Middle frontal gyrus (tissue), 1 donor: ENCODE data around the gene CYB5D1.
A peak's percentile ranks its signal among the peaks of the same experiment; 100 is the strongest.

Experiments used
- DNase-seq: peaks from one replicate; pipeline ENCODE4 v3.0.0-alpha.2; 2015; ENCODE audit warnings: low spot score; ENCODE audit errors: extremely low spot score

Gene CYB5D1

DNA sequence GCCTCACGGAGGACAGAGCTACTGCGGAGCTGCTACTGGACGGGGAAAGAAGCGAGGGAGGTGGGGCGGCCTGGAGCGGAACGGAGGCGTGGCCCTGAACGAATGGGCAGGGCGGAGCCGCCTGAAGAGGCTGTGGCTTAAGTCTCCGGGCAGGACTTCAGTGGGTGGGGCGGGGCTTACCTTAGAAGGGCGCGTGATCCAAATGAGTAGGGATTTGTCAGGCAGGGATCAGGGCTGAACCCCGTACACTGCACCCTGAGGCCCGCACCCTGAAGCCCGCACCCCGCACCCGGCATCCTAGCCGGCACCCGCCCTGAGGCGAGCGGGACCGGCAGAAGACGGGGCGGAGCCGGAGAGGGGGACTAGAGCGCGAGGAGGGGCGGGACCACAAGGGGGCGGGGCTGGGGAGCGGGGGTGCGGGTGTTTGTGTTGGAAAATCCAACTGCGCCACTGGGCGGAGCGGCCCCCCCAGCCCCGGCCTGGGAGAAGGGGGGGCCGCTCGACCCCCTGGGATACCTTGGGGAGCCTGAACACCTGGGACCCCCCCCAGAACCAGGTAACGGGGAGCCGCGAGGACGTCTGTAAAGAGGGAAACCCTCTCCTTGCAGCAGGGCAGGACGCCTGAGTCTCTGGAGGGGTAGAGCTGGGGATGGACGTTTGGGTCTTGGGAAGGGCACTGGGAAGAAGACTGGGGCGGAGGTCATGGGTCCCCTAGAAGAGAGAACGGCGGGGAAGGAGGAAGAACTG lies 23.8 kb upstream of the CYB5D1 start, which contains the start of gene KDM6B:
Gene KDM6B, plus strand, starts transcription at position 423 of the 747 bp plus-strand sequence. CDS start 11,338 bp downstream, outside the sequence.
- DNase-seq = peak; percentile 72

DNA sequence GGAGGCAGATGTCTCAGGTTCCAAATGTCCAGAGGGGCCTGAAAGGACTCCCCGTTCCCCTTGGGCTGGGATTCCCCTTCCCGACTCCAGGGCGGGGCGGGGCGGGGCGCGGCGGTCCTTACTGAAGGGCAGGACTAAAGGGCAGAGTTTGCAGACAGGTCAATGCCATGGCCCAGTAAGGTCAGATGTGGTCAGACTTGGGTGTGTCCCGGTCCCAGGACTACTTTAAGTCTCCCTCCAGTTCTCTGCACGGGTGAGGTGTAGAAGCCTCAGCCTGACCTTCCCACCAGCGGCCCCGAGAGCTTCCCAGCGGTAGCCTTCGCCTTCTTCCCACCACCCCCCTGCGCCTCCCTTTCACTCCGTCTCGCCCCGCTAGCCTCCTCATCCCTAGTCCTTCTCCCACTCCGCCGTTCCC lies 23.3 kb upstream of the CYB5D1 start:
- peak; percentile 2 for DNase-seq

DNA sequence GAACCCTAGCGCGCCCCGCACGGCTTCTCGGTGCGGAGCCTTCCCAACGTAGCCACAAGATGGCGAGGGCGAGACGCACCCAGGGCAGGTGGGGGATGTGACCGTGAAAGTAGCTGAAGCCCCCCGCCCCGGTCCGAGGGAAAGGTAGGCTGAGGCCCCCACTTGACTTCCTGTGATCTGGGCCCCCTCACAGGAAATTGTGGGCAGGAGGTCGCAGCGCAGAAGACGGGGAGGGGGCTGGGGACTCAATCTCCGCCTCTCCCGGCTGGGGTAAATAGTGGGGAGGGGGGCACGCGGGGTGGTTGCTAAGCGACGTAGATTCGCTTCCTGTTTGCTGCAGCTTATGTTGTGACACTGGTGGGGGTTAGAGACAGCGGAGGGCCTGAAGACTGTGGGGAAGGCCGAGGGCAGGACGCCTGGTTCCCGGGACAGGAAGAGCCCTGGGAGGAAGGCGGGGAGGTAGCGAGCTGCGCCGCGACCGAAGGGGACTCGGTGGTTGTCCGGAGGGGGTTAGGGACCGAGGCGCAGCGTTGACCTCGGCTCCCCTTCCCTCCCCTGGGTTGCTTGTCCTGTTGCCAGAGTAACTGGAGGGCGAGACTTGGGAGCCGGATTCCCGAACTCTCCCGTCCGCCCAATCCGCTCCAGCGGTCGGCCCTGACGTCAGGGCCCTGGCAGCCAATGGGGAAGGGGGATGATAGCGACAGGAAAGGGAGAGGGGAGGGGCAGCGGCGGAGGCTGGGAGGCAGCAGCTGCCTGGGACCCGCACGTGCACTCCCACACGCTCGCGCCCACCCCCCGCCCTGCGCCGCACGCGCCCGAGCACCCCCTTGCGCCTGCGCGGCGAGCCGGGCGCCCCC lies 22.6 kb upstream of the CYB5D1 start:
- DNase-seq = peak; percentile 96

DNA sequence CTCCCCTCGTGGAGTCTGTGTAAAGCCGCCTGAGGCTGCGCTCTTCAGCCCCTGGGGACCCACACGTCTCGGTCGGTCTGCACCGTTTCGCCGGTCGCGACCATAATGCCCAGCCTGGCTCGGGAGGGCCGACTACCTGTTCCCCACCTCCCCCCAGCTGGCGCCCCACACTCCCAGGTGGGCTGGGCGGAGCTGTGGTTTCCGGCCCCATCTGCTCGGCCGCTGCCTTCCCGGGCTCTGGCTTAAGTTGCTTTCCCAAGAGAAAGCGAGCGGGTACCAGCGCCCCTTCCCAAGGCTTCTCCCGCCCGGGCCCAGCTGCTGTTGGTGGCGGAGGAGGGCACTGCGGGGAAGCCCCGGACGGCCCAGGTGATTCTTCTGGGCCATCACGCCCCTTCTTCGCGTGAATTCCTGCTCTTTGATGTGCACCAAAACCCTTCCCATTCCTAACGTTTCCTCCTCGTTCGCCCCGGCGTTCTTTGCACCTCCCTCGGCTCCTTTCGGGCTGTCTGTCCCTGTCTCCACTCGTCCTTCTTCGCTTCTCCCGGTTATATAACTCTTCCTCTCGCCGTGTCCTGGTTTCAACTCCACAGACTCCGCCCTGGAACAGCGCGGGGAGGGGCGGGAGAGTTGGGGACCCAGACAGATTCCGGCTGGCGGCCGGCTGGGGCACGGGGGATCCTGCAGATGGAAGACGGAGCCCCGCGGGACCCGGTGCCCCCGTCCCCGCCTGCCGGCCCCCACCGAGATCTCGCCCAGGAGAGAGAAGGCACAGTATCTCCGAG lies 21.8 kb upstream of the CYB5D1 start:
- peak; percentile 52 for DNase-seq

DNA sequence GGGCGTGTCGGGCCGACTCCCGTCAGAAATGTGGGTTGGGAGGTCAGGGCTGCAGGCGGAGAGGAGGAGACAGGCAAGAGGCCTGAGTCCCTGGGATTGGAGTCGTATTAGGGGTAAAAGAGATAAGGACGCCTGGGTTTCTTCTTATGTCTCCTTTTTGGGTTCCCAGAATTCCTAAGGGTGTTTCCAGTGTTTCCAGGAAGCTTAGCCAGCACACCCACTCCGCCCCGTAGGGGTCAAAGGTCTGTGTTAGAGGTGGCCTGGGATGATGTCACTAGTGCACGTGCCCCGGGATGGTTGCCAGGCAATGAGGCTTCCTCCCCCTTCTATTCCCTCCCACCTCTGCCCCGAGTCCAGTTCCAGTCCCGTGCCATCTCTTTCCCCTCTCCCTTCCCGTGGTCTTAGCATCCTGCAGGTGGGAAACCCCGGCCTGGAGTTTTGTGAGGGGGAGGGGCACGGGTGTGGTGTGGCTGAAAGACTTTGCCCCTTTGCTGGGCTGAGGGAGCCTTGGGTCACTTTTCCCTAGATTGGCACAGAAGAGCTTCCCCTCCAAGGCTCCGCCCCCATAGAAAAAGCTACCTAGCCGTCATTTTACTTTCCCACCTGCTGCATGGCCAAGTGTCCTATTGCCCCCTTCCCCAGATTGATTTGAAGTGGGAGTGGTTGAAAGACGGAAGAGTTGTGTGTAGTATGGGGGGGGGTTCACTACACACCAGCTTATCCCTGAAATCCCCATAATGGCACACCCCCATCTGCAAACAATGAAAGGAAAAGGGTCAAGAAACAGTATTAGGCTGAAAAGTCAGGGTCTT lies 21.0 kb upstream of the CYB5D1 start:
- DNase-seq = no peak

DNA sequence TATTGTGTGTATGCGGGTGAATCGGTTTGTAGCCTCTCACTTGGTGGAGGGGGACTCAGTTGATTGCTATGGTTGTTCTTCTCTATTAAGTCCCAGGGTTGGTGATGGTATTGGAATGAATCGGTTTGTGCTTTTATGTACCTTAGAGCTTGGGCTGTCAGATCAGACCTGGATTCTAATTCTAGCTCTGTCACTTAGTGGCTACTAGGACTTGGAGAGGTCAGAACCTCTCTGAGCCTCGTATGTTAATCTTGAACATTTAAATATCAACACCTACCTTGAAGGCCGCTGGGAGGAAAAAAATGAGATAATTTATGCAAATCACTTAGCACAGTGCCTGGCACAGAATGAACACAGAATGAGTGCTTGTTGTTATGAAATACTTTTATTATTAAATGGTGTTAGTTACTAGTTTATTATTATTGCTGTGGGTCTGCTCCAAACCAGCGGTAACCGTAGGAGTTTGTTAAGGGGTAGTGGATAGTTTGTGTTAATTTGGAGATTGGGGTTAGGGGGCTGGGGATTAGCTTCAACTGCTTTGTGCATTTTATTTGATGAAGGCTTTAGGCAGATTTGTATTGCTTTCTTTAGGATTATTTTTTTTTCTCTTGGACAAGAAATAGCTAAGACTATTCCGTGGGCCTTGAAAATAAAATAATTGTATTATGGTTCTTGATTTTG lies 20.3 kb upstream of the CYB5D1 start:
- DNase-seq = no peak

DNA sequence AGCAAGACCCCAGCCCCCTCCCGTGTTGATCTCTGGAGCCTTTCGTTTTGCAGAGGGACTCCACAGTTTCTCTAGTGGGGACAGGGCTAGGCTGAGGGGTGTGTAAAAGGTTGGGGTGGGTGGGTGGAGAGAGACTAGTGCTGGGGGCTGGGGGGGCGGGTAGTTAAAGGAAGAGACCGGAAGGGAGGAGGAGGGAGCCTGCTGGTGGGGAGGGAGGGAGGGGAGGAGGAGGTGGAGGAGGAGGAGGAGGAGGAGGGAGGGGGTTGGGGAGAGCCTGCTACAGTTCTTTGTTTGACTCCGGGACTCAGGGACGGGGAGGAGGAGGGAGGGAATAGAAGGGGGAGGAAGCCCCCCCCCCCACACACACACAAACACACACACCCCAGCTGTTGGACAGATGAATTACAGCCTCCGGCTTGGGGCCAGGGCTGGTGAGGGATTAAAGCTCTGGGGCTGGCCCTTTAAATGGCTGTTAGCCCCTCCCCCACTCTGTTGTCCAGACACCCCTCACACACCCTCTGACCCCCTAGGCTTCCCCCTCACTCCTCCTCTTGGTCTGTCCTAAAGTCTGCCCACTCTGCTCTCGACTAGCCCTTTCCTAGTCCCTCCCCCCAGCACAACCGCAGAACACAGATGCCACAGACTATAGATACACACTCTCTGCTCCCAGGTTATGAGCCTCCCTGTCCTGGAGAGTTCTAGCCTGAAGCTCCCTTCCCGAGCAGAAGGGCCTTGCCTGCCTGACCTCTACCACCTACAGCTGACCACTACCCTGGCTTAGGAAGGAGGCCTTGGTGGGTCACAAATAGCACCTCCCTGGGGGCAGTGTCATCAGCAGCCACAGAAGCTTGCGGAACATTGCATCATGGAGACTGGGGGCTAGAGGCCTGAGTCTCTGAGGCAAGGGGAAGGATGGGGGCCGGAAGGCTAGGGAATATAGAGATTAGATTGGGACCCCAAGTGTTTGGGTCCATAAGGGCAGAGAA lies 19.4 kb upstream of the CYB5D1 start:
- DNase-seq = no peak

DNA sequence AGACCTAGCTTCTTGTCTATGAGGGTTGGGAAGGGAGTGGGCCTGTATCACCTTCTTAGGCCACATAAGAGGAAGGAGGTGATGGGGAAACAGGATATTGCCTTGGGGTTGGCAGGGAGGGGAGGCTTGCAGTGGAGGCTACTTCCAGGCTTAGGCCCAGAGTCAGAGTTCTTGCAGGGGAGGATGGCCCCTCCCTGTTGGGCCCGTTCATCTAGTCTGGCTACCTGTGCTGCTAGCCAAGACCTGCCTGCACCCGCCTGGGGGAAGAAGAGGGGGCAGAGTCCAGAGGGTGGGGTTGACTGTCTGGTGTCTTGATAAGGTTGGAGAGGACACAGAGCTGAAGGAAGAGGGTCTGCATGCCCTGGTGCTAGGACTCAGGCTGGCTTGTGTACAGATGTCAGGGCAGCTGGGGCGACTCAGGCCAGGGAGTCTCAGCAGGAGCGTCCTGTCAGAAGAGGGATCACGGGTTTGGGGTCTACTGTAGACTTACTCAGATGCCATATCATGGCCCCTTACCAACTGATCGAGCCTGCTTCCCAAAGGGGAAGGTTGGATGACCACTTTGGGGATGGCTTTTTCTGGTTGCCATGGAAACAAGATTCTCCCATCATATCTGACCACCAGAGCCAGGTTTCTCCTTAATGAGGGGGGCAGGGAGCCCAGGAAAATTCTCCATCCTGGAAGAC lies 18.5 kb upstream of the CYB5D1 start:
- no peak for DNase-seq

DNA sequence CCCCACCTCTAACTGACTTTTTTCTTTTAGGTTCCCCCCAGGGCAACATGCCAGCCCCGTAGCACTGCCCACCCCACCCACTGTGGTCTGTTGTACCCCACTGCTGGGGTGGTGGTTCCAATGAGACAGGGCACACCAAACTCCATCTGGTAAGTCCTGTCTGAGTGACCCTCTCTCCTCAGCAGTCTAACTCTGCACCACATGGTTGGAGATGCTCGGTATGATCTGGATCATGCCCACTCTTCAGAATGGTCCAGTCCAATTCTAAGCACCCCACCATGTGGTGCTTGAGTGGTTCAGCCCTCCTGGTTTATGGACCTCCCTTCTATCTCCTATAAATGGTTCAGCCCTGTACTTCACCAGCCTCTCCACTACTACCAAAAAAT lies 17.9 kb upstream of the CYB5D1 start:
- DNase-seq = no peak

DNA sequence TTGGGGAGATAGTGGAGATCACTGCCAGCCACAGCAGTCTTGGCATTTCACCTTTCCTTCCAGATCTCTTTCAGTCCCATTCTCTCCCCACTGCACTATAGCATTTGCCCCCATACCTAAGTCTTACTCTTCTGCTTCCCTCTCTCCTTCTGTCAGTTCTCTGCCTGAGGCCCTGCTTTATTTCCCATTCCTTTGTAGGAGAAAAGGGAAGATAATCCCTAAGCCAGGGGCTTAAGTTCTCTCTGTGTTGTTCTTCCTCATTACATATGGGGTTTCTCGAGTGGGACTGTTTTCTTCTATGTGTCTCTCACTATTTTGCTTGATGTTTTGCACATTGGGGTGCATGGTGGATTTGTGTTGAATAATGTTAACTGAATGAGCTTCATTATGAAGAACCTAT lies 17.4 kb upstream of the CYB5D1 start:
- DNase-seq = no peak

DNA sequence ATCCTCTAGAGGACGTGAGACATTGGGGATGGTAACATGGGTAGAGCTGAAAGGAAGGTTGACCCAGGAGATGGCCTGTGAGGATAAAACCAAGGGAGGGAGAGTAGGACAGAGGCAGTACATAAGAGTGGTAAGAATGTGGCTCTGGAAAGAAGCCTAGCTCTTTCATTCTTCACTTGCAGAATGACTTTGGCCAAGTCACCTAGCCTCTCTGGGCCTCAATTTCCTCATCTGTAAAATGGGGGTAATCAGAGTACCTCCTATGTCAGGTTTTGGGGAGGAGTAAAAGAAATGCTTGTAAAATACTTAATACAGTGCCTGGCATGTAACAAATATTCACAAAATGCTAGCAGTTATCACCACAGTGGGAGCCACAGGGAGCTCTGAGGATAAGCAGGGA lies 16.9 kb upstream of the CYB5D1 start:
- no peak for DNase-seq

DNA sequence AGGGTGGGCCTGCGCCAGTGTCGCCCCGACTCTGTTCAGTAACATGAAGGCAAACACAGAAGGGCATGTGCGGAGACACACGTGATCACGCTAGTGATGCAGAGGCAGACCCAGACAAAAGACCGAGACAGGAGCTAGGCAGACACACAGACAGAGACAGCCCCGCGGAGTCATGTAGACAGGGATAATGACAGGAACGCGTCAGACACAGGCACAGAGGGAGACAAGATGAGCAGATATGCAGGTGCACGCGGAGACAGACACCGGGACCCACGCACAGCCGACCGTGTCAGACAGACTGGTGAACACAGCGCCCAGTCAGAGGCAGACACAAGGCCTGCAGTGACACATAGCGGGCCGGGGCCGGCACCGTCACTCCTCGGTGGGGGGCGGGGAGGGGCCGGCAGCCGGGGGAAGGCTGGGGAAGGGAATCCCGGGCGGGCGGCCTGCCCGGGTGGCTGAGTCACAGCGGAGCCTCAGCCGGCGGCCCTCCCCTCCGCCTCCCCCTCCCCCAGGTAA lies 16.3 kb upstream of the CYB5D1 start:
- DNase-seq = peak; percentile 66

DNA sequence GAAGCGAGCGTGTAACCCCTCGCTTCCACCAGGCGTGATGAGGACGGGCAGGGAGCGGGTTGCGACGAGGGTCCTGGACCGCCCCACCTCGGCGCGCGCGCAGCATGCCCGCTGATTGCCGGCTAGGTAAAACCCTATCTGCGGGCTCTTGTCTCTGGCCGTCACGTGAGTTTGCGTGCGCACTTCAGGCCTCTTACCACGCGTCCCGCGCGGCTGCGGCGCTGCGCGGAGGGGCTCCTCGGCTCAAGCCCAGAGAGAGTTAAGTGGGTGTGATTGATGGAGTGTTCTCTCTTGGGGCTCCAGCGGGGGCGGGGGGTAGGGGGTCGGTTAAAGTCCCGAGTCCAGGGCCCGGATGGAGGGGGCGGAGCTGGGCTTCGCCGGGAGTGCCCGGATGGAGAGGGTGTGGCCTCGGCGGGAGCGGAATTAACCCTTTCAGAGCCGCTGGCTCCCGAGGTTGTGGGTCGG lies 15.9 kb upstream of the CYB5D1 start:
- DNase-seq = peak; percentile 79

DNA sequence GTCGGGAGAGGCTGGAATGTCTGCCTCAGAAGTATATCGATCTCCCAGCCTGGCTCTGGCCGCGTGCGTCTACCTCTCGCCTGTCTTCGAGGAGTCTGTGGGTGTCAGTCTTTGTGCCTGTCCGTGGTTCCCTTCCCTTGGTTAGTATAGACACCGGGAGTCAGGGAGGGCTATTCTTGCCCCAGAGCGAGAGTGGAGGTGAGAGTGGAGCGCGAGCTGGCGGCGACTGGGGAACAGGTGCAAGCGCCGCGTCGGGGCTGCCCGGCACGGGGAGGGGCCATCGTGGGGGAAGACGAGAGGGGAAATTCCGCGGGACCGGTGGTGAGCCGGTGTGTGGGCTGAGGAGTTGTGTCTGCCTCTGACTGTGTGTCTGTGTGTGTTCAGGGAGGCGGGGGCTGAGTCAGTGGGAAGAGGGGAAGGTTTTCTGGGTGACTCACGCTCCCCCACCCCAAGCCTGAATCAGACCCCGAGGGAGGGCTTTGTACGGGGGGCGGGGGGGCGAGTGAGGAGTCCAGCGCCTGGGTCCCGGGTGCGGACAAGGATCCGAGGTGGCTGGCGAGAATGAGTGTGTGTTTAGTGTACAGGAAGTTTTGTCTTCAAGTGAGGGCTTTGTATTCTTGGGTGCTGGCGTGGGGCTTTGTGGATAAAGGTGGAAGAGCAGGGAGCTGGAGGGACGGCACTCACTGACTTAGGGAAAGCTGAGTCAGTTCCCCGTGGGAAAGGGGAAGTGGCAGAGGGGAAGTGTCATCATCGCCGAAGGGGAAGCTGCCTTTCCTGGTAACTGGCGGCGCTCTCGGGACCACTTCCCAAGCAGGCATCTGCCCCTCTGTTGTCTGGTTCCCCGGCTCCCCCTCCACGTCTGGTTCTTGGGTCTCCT lies 15.2 kb upstream of the CYB5D1 start:
- no peak for DNase-seq

DNA sequence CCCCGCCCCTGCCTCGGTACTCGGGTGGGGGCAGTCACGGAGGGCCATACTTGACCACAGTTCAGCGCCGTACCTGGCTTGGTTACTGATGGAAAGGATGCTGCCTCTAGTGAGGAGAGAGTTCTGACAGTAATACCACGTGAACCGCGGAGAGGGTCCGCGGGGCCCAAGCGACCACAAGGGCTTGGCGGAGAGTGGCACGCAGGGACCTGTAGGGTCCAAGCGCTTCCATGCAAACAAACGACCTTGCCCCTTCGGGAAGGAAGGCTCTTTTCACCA lies 14.6 kb upstream of the CYB5D1 start:
- DNase-seq = no peak

DNA sequence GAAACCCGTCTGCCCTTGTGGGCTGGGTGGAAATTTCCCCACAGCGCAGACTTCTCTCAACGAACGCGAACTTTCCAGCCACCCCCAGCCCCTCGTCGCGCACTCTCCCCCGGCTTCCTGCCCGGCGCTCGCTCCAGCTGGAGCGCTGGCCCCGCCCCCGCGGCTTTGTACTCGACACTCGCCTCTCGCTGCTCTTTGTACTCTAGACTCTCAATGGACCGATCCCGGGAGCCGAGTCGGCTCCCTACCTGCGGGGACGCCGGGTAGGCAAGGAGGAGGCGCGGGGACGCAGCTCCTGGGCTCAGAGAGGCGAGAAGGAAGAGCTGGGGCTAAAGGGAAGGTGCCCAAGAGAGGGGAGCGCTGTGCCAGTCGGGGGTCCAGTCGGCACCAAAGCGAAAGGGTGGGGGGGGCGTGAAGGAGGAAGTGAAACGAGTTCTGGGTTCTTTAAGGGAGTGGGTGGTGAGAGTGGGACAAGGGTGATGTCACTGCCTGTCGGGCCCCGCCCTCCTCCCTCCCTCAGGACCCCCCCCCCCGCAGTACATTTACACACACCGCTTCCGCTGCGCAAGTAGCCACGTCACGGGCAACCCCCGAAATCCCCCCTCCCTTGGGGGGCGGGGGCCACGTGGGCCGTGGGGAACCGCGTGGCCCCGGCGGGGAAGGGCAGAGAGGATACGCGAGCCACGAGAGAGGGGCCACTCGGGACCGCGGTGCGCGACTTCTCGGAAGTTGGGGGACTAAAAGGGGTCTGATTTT lies 14.1 kb upstream of the CYB5D1 start:
- no peak for DNase-seq
